Measurements from ENCODE around the gene KCNN3. TPM values are rescaled to one million over a fixed set of nuclear protein-coding genes. Genes with fewer than 3 reads are reported as not detected.

KCNN3 gene
- total RNA-seq, 4 donors from 2014 or later: 0.30 to 0.72 (median 0.37) TPM

DNA sequence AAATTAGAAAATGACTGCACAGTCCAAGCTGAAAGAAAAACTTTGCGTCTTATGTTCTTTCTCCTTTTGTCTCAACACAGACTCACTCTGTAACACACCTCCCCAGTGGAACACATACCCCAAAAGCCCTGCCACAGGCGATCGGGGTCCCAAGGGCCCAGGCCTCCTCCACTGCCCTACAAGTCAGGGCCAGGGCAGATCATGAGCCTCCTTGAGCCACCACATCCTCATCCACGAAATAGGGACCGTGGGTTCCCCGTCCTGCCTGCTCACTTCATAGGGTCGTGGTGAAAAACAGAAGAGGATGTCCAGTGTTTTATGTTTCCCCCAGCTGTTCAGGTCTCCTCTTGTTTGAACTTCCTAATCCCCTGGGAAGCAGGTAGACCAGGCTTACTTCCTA is 116.7 kb downstream of the KCNN3 start:
- Histone ChIP-seq H3K27me3 (peaks cover 5% of the 10 kb centered on the region), H3K27ac (no peak overlapping the region), H3K4me3 (no peak overlapping the region), H3K36me3 (no peaks in the 10 kb centered on the region), H3K9me3 (no peaks in the 10 kb centered on the region), H3K4me1 (peaks cover 4% of the 10 kb centered on the region)
- no peak for TF ChIP-seq EP300 (IDR thresholded peaks at IDR 0.05)
- no peak for TF ChIP-seq POLR2AphosphoS5 (IDR thresholded peaks at IDR 0.05)
- no peak for TF ChIP-seq POLR2A (IDR thresholded peaks at IDR 0.05)
- no peak for TF ChIP-seq CTCF (IDR thresholded peaks at IDR 0.05)
- no peak for DNase-seq (ENCODE audit: low spot score in 2 of 2)
- WGBS: 94% methylated on average over 7 of the region's 7 CpGs

- Histone ChIP-seq H3K9me3 (no peaks in the 10 kb centered on the region), H3K4me1 (peaks cover 13% of the 10 kb centered on the region), H3K4me3 (no peak overlapping the region), H3K27me3 (peaks cover 5% of the 10 kb centered on the region), H3K36me3 (no peaks in the 10 kb centered on the region), H3K27ac (no peak overlapping the region)
- 82% methylated on average over 11 of the region's 12 CpGs for WGBS
- no peak for TF ChIP-seq POLR2A (IDR thresholded peaks at IDR 0.05)
- TF ChIP-seq CTCF (IDR thresholded peaks at IDR 0.05): no peak
- no peak for TF ChIP-seq EP300 (IDR thresholded peaks at IDR 0.05)
- TF ChIP-seq POLR2AphosphoS5 (IDR thresholded peaks at IDR 0.05): no peak
- peak in 1 of 2 donors; percentile 9 for DNase-seq (ENCODE audit: low spot score in 2 of 2)
Measured at GRCh38 chr1:154752273-154753030, 117.6 kb downstream of the KCNN3 start.

- Histone ChIP-seq H3K4me1 (peaks cover 15% of the 10 kb centered on the region), H3K27ac (no peak overlapping the region), H3K4me3 (no peak overlapping the region), H3K36me3 (no peaks in the 10 kb centered on the region), H3K27me3 (peaks cover 5% of the 10 kb centered on the region), H3K9me3 (no peaks in the 10 kb centered on the region)
- TF ChIP-seq CTCF (IDR thresholded peaks at IDR 0.05) (no peak), POLR2AphosphoS5 (IDR thresholded peaks at IDR 0.05) (peak in 1 of 3 donors; percentile 21)
- DNase-seq (ENCODE audit: low spot score in 2 of 2): peak in 1 of 2 donors; percentile 53
- WGBS: 54% methylated on average over 5 of the region's 5 CpGs
Measured at GRCh38 chr1:154751690-154752089, 118.4 kb downstream of the KCNN3 start.

DNA sequence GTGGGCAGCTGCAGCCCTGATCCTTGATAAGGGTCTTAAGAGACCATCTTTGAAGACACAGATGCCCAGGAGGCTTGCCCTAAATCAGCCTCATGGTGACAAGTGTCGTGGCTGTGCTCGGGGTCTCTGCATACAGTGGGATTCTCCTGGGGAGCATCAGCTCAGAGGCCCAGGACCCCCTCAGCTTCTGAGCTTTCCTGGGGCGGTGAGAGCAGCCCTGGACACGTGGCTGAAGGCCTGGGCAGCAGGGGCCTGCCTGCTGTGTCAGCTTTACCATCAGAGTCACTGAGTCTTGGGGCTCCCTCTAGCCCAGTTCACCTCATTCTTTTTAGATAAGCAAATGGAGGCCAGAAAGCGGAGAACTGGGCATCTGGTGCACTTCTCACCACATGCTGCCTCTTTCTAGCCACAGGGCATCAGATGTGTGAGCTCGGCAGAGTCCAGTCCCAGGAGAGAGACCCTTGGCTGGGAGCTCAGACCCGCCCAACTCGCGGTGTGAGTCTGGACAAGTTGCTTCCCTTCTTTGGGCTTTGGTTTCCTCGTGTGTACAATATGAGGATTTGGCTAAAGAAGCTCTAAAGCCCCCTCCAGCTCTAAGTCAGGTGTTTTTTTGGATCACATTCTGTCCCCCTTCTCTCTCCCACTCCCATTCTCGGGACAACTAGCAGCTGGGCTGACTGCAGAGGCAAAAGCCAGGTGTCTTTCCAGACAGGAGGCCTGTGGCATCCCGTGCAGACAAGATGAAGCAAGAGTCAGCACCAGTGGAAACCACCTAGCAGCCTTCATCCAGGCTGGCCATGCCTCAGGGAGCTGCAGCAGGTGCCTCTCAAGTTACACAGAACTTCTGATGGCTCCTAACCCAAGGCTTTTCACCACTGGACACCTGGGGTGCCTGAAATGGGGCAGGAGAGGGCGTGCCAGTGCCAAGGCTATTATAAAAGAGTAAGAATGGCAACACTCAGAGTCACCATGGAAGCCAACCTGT is 119.1 kb downstream of the KCNN3 start:
- H3K36me3 ChIP-seq: no peaks in the 10 kb centered on the region
- TF ChIP-seq POLR2A (IDR thresholded peaks at IDR 0.05): no peak
- no peak for TF ChIP-seq EP300 (IDR thresholded peaks at IDR 0.05)
- TF ChIP-seq CTCF (IDR thresholded peaks at IDR 0.05): no peak
- no peak for TF ChIP-seq POLR2AphosphoS5 (IDR thresholded peaks at IDR 0.05)
- no peaks in the 10 kb centered on the region for H3K9me3 ChIP-seq
- H3K27me3 ChIP-seq: peaks cover 9% of the 10 kb centered on the region
- 70% methylated on average over 10 of the region's 13 CpGs for WGBS
- peak in 1 of 2 donors; percentile 47 for DNase-seq (ENCODE audit: low spot score in 2 of 2)
- H3K27ac ChIP-seq: no peak overlapping the region
- no peak overlapping the region for H3K4me3 ChIP-seq
- H3K4me1 ChIP-seq: peaks cover 15% of the 10 kb centered on the region
